Smooth muscle cell of trachea (primary cell): Measurements from ENCODE around the gene FAM9B. TPM values are rescaled to one million over a fixed set of nuclear protein-coding genes. Genes with fewer than 3 reads are reported as not detected.

ENCODE experiments used
- total RNA-seq: library from RNA; depleted of rRNA; stranded (reverse); fragments of >200 nt; gene quantifications from 2 replicates; pipeline ENCODE4 v1.2.1, GENCODE V29; 2014

FAM9B gene
- not detected in 2 replicates for total RNA-seq

GRCh38 chrX:9033989-9034388 lies at the start of gene FAM9B:
Gene FAM9B (minus strand): TSS chrX:9034127. CDS start chrX:9032986, 1,141 bp downstream.

Other genes with a start within 250 kb of the FAM9B start
- not detected in 2 replicates for gene FAM9A, start 232.7 kb downstream of the FAM9B start, total RNA-seq